HFF-Myc (cell line): ENCODE results near the gene MSI2.
"Not testable (repeated sequence)": the region's sequence is repeated elsewhere in the genome, so short reads cannot be mapped to it uniquely, and the experiment has no call there.

ENCODE experiments used
- DNase-seq: peaks from one replicate; pipeline ENCODE4 v3.0.0-alpha.2; 2011; ENCODE audit warnings: low read depth; ENCODE audit errors: extremely low read depth
- H3K4me3 ChIP-seq: replicated peaks from 2 replicates; pipeline ENCODE4 v1.5.1; 2011; ENCODE audit warnings: low read depth, mild to moderate bottlenecking, control low read depth, low read length
- CTCF ChIP-seq: IDR thresholded peaks from 2 replicates; pipeline ENCODE4 v1.5.1; 2012; ENCODE audit warnings: mild to moderate bottlenecking, low read depth, low read length, control low read depth; ENCODE audit errors: missing control alignments

MSI2 gene

GRCh38 chr17:57294101-57294500, 37.8 kb downstream of the MSI2 start:
- no peak overlapping the region for H3K4me3 ChIP-seq
- DNase-seq = no peak
- no peak for TF ChIP-seq CTCF

GRCh38 chr17:57294629-57295501, 38.5 kb downstream of the MSI2 start:
- TF ChIP-seq CTCF = no peak
- no peak for DNase-seq
- no peak overlapping the region for H3K4me3 ChIP-seq

- DNase-seq = no peak
- H3K4me3 ChIP-seq = no peak overlapping the region
- TF ChIP-seq CTCF = no peak
Observed at GRCh38 chr17:57295526-57296023, 39.3 kb downstream of the MSI2 start.

- no peak for TF ChIP-seq CTCF
- no peak overlapping the region for H3K4me3 ChIP-seq
- no peak for DNase-seq
Observed at GRCh38 chr17:57296231-57296630, 39.9 kb downstream of the MSI2 start.

GRCh38 chr17:57299176-57299575, 42.9 kb downstream of the MSI2 start:
- H3K4me3 ChIP-seq = no peak overlapping the region
- no peak for TF ChIP-seq CTCF
- no peak for DNase-seq

GRCh38 chr17:57300592-57300991, 44.3 kb downstream of the MSI2 start:
- not testable (repeated sequence) for DNase-seq, H3K4me3 ChIP-seq

- no peak for TF ChIP-seq CTCF
- no peak for DNase-seq
- no peak overlapping the region for H3K4me3 ChIP-seq
Observed at GRCh38 chr17:57302690-57303465, 46.6 kb downstream of the MSI2 start.
